ENCODE measurements around the gene KCNMB4.

KCNMB4 gene

DNA sequence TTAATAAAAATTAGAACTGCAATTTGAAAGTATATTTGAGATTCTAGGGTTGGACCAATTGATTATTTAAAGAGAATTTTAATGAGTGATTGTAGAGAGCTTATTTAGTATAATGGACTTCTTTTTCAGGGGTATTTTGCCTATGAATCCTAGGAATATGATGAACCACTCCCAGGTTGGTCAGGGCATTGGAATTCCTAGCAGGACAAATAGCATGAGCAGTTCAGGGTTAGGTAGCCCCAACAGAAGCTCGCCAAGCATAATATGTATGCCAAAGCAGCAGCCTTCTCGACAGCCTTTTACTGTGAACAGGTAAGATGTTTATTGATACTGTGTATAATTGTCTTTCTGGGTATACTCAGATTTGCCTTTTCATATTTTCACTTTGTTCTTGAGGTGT lies 35.9 kb upstream of the KCNMB4 start:
- no peak for DNase-seq (ENCODE audit: low read depth)
- no peak overlapping the region for H3K4me3 ChIP-seq (ENCODE audit: low read depth, low read length)
- TF ChIP-seq POLR2A (IDR thresholded peaks at IDR 0.05; ENCODE audit: extremely low read depth, insufficient read length): no peak
- TF ChIP-seq, protein P1, sequence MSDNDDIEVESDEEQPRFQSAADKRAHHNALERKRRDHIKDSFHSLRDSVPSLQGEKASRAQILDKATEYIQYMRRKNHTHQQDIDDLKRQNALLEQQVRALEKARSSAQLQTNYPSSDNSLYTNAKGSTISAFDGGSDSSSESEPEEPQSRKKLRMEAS (IDR thresholded peaks at IDR 0.05; ENCODE audit: low read depth, low read length): no peak
- TF ChIP-seq, protein P2, sequence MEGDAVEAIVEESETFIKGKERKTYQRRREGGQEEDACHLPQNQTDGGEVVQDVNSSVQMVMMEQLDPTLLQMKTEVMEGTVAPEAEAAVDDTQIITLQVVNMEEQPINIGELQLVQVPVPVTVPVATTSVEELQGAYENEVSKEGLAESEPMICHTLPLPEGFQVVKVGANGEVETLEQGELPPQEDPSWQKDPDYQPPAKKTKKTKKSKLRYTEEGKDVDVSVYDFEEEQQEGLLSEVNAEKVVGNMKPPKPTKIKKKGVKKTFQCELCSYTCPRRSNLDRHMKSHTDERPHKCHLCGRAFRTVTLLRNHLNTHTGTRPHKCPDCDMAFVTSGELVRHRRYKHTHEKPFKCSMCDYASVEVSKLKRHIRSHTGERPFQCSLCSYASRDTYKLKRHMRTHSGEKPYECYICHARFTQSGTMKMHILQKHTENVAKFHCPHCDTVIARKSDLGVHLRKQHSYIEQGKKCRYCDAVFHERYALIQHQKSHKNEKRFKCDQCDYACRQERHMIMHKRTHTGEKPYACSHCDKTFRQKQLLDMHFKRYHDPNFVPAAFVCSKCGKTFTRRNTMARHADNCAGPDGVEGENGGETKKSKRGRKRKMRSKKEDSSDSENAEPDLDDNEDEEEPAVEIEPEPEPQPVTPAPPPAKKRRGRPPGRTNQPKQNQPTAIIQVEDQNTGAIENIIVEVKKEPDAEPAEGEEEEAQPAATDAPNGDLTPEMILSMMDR (IDR thresholded peaks at IDR 0.05; ENCODE audit: low read depth, low read length): no peak
- no peak for TF ChIP-seq MYC (IDR thresholded peaks at IDR 0.05; ENCODE audit: low read depth, low read length)

DNA sequence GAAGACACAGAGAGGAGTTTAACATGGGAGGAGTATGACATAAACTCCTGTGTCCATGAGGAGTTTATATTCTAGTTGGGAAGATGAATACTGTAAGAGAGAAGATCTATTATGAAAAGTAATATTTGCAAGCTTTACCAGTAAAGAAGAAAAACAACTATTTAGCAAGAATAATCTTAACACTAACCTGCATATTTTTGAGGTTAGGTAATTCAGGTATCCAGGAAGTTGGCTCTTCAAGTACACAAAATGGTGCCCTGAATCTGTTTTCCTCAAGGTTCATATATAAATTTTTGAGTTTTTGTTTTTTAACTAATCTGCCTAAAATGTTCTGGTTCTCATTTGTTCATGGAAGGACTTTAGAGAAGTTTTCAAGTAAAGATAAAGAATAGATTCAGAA lies 33.9 kb upstream of the KCNMB4 start:
- TF ChIP-seq POLR2A (IDR thresholded peaks at IDR 0.05; ENCODE audit: extremely low read depth, insufficient read length) (no peak), MYC (IDR thresholded peaks at IDR 0.05; ENCODE audit: low read depth, low read length) (no peak)
- TF ChIP-seq, protein P1 (IDR thresholded peaks at IDR 0.05; ENCODE audit: low read depth, low read length): no peak
- no peak for DNase-seq (ENCODE audit: low read depth)
- no peak overlapping the region for H3K4me3 ChIP-seq (ENCODE audit: low read depth, low read length)

DNA sequence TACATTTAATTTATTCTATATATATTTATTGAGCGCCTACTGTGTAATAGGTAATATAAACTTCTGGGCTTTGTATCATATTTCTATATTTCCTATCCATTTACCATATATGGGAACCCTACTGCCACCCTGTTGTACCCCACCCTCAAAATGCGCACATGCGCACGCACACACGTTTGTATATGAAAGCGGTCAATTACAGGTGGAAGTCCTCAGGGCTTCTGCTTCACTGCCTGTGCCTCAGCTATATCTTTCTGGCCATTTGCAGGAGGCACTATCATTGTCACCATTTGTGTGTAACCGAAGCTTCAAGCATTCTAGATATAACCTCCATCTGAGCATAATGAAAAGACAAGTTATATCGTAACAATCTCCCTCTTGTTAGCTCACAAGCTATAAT lies 31.3 kb upstream of the KCNMB4 start:
- no peak overlapping the region for H3K4me3 ChIP-seq (ENCODE audit: low read depth, low read length)
- no peak for DNase-seq (ENCODE audit: low read depth)
- TF ChIP-seq, protein P1 (IDR thresholded peaks at IDR 0.05; ENCODE audit: low read depth, low read length): no peak
- TF ChIP-seq, protein P2 (IDR thresholded peaks at IDR 0.05; ENCODE audit: low read depth, low read length): no peak
- TF ChIP-seq POLR2A (IDR thresholded peaks at IDR 0.05; ENCODE audit: extremely low read depth, insufficient read length): no peak
- no peak for TF ChIP-seq MYC (IDR thresholded peaks at IDR 0.05; ENCODE audit: low read depth, low read length)

DNA sequence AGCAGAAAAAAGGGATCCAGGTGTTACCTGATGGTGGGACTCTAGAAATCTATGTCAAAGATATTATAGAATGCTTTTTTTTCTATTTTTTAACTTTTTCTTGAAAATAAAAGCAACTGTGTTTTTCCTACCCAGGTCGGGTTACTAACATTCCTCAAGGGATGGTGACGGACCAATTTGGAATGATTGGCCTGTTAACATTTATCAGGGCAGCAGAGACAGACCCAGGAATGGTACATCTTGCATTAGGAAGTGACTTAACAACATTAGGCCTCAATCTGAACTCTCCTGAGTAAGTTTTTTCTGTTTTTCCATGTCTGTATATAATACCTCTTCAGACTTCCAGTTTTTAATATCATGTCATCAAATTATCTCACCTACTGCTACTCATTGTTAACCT lies 27.6 kb upstream of the KCNMB4 start:
- H3K4me3 ChIP-seq (ENCODE audit: low read depth, low read length): no peak overlapping the region
- DNase-seq (ENCODE audit: low read depth): no peak
- TF ChIP-seq, protein P2 (IDR thresholded peaks at IDR 0.05; ENCODE audit: low read depth, low read length): no peak
- TF ChIP-seq POLR2A (IDR thresholded peaks at IDR 0.05; ENCODE audit: extremely low read depth, insufficient read length) (no peak), MYC (IDR thresholded peaks at IDR 0.05; ENCODE audit: low read depth, low read length) (no peak)

DNA sequence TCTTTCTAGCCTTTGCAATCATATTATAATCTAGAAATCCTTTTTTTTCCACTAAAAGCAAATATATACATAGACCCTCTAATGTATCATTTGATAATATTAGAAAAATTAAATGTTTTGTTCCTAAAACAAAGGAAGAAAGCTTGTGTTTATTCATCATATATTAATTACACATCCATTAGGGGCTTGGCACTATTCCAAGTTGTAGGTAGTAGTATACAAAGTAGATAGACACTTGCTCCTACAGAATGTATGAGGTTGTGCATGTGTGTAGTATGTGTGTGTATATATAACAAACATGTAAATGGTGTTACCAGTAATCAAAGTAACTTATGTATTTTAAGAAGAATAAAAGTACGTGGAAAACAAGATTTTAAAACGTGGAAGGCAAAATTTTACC lies 15.0 kb upstream of the KCNMB4 start:
- DNase-seq (ENCODE audit: low read depth): no peak
- H3K4me3 ChIP-seq (ENCODE audit: low read depth, low read length): no peak overlapping the region
- no peak for TF ChIP-seq POLR2A (IDR thresholded peaks at IDR 0.05; ENCODE audit: extremely low read depth, insufficient read length)
- TF ChIP-seq MYC (IDR thresholded peaks at IDR 0.05; ENCODE audit: low read depth, low read length): no peak
- TF ChIP-seq, protein P1 (IDR thresholded peaks at IDR 0.05; ENCODE audit: low read depth, low read length): no peak
- TF ChIP-seq, protein P2 (IDR thresholded peaks at IDR 0.05; ENCODE audit: low read depth, low read length): no peak

DNA sequence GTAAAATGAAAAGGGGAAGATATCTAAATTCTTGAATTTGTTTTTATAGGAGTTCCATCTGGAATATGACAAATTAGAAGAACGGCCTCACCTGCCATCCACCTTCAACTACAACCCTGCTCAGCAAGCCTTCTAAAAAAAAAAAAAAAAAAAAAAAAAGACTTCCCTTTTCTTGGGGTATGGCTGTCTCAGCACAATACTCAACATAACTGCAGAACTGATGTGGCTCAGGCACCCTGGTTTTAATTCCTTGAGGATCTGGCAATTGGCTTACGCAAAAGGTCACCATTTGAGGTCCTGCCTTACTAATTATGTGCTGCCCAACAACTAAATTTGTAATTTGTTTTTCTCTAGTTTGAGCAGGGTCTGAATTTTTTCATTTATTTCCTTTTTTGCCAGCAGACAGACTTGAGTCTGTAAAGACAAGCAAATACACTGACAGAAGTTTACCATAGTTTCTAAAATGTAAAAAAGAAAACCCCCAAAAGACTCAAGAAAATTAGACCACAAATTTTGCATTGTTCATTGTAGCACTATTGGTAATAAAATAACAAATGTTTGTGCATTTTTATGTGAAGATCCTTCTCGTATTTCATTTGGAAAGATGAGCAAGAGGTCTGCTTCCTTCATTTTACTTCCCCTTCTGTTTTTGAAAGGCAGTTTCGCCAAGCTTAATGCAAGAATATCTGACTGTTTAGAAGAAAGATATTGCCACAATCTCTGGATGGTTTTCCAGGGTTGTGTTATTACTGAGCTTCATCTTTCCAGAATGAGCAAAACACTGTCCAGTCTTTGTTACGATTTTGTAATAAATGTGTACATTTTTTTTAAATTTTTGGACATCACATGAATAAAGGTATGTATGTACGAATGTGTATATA lies 12.1 kb upstream of the KCNMB4 start:
- H3K4me3 ChIP-seq (ENCODE audit: low read depth, low read length): no peak overlapping the region
- TF ChIP-seq POLR2A (IDR thresholded peaks at IDR 0.05; ENCODE audit: extremely low read depth, insufficient read length) (no peak), MYC (IDR thresholded peaks at IDR 0.05; ENCODE audit: low read depth, low read length) (no peak)
- TF ChIP-seq, protein P1 (IDR thresholded peaks at IDR 0.05; ENCODE audit: low read depth, low read length): no peak
- TF ChIP-seq, protein P2 (IDR thresholded peaks at IDR 0.05; ENCODE audit: low read depth, low read length): no peak
- DNase-seq (ENCODE audit: low read depth): peak; percentile 27
